ENCODE data around the gene COLGALT1. TPM values are rescaled to one million over a fixed set of nuclear protein-coding genes. Genes with fewer than 3 reads are reported as not detected.
"Not testable (repeated sequence)": the region's sequence is repeated elsewhere in the genome, so short reads cannot be mapped to it uniquely, and the experiment has no call there.

Gene COLGALT1
- total RNA-seq, 1 experiment from 2014 or later, result 25.5 TPM

GRCh38 chr19:17548145-17548544 lies 7.3 kb upstream of the COLGALT1 start:
- H3K27ac ChIP-seq (ENCODE audit: low read length), result no peak overlapping the region
- no peak overlapping the region for H2AFZ ChIP-seq (ENCODE audit: low read length)
- H3K9ac ChIP-seq (ENCODE audit: low read length), result no peak overlapping the region

GRCh38 chr19:17549085-17549740 lies 6.2 kb upstream of the COLGALT1 start:
- no peak overlapping the region for H3K9ac ChIP-seq (ENCODE audit: low read length)
- H3K36me3 ChIP-seq (ENCODE audit: insufficient read depth, low read length), result no peaks in the 10 kb centered on the region
- H3K4me3 ChIP-seq (ENCODE audit: low read length), result no peak overlapping the region
- no peaks in the 10 kb centered on the region for H3K4me1 ChIP-seq (ENCODE audit: low read length)
- no peak overlapping the region for H2AFZ ChIP-seq (ENCODE audit: low read length)
- no peaks in the 10 kb centered on the region for H3K9me2 ChIP-seq (replicated peaks; ENCODE audit: insufficient read depth, low read length)
- no peaks in the 10 kb centered on the region for H3K27me3 ChIP-seq (ENCODE audit: low read length)
- no peak for DNase-seq
- H3K27ac ChIP-seq (ENCODE audit: low read length), result no peak overlapping the region
- H3K79me2 ChIP-seq (ENCODE audit: low read length), result no peaks in the 10 kb centered on the region
- H4K20me1 ChIP-seq (ENCODE audit: insufficient read depth, low read depth, low read length), result no peaks in the 10 kb centered on the region
- no peaks in the 10 kb centered on the region for H3K9me3 ChIP-seq (ENCODE audit: low read length)
- H3K4me2 ChIP-seq (ENCODE audit: low read depth, low read length, poor library complexity, severe bottlenecking), result no peak overlapping the region

More at GRCh38 chr19:17548145-17548544, 7.3 kb upstream of the COLGALT1 start:
- H4K20me1 ChIP-seq (ENCODE audit: insufficient read depth, low read depth, low read length), result no peaks in the 10 kb centered on the region
- H3K4me1 ChIP-seq (ENCODE audit: low read length), result no peaks in the 10 kb centered on the region
- no peak overlapping the region for H3K4me3 ChIP-seq (ENCODE audit: low read length)
- H3K9me2 ChIP-seq (replicated peaks; ENCODE audit: insufficient read depth, low read length), result no peaks in the 10 kb centered on the region
- no peaks in the 10 kb centered on the region for H3K36me3 ChIP-seq (ENCODE audit: insufficient read depth, low read length)
- DNase-seq, result no peak
- H3K27me3 ChIP-seq (ENCODE audit: low read length), result no peaks in the 10 kb centered on the region
- H3K79me2 ChIP-seq (ENCODE audit: low read length), result no peaks in the 10 kb centered on the region
- no peak overlapping the region for H3K4me2 ChIP-seq (ENCODE audit: low read depth, low read length, poor library complexity, severe bottlenecking)
- no peaks in the 10 kb centered on the region for H3K9me3 ChIP-seq (ENCODE audit: low read length)

- H3K9ac ChIP-seq (ENCODE audit: low read length), result no peak overlapping the region
- no peaks in the 10 kb centered on the region for H3K9me2 ChIP-seq (replicated peaks; ENCODE audit: insufficient read depth, low read length)
- H3K79me2 ChIP-seq (ENCODE audit: low read length), result no peaks in the 10 kb centered on the region
- H3K27ac ChIP-seq (ENCODE audit: low read length), result no peak overlapping the region
- no peak overlapping the region for H3K4me2 ChIP-seq (ENCODE audit: low read depth, low read length, poor library complexity, severe bottlenecking)
- DNase-seq, result no peak
- H4K20me1 ChIP-seq (ENCODE audit: insufficient read depth, low read depth, low read length), result no peaks in the 10 kb centered on the region
- H3K27me3 ChIP-seq (ENCODE audit: low read length), result no peaks in the 10 kb centered on the region
- H3K9me3 ChIP-seq (ENCODE audit: low read length), result no peaks in the 10 kb centered on the region
- H2AFZ ChIP-seq (ENCODE audit: low read length), result no peak overlapping the region
- no peak overlapping the region for H3K4me3 ChIP-seq (ENCODE audit: low read length)
- H3K4me1 ChIP-seq (ENCODE audit: low read length), result peaks cover 4% of the 10 kb centered on the region
- no peaks in the 10 kb centered on the region for H3K36me3 ChIP-seq (ENCODE audit: insufficient read depth, low read length)
Measured at GRCh38 chr19:17550076-17550667, 5.3 kb upstream of the COLGALT1 start.

- H3K9ac ChIP-seq (ENCODE audit: low read length); H3K9me3 ChIP-seq (ENCODE audit: low read length); H4K20me1 ChIP-seq (ENCODE audit: insufficient read depth, low read depth, low read length); H3K4me2 ChIP-seq (ENCODE audit: low read depth, low read length, poor library complexity, severe bottlenecking); H3K9me2 ChIP-seq (replicated peaks; ENCODE audit: insufficient read depth, low read length); H3K27me3 ChIP-seq (ENCODE audit: low read length); DNase-seq; H3K4me3 ChIP-seq (ENCODE audit: low read length); H3K27ac ChIP-seq (ENCODE audit: low read length); H3K36me3 ChIP-seq (ENCODE audit: insufficient read depth, low read length); H2AFZ ChIP-seq (ENCODE audit: low read length): not testable (repeated sequence)
- Histone ChIP-seq H3K4me1 (ENCODE audit: low read length) (peaks cover 13% of the 10 kb centered on the region), H3K79me2 (ENCODE audit: low read length) (peaks cover 20% of the 10 kb centered on the region)
Measured at GRCh38 chr19:17552735-17553134, 2.7 kb upstream of the COLGALT1 start.

- Histone ChIP-seq H3K9ac (ENCODE audit: low read length) (no peak overlapping the region), H3K9me3 (ENCODE audit: low read length) (no peaks in the 10 kb centered on the region), H3K27ac (ENCODE audit: low read length) (no peak overlapping the region), H3K36me3 (ENCODE audit: insufficient read depth, low read length) (no peaks in the 10 kb centered on the region), H3K4me1 (ENCODE audit: low read length) (peaks cover 13% of the 10 kb centered on the region), H4K20me1 (ENCODE audit: insufficient read depth, low read depth, low read length) (no peaks in the 10 kb centered on the region), H3K79me2 (ENCODE audit: low read length) (peaks cover 20% of the 10 kb centered on the region), H2AFZ (ENCODE audit: low read length) (no peak overlapping the region), H3K9me2 (replicated peaks; ENCODE audit: insufficient read depth, low read length) (no peaks in the 10 kb centered on the region), H3K4me2 (ENCODE audit: low read depth, low read length, poor library complexity, severe bottlenecking) (no peak overlapping the region), H3K27me3 (ENCODE audit: low read length) (no peaks in the 10 kb centered on the region), H3K4me3 (ENCODE audit: low read length) (no peak overlapping the region)
- DNase-seq, result no peak
Measured at GRCh38 chr19:17553256-17553655, 2.2 kb upstream of the COLGALT1 start.

- Histone ChIP-seq H3K4me1 (ENCODE audit: low read length) (peaks cover 13% of the 10 kb centered on the region), H3K79me2 (ENCODE audit: low read length) (peaks cover 20% of the 10 kb centered on the region), H3K9me3 (ENCODE audit: low read length) (no peaks in the 10 kb centered on the region), H3K27me3 (ENCODE audit: low read length) (no peaks in the 10 kb centered on the region), H3K4me2 (ENCODE audit: low read depth, low read length, poor library complexity, severe bottlenecking) (peak overlapping the region; percentile 71), H3K9ac (ENCODE audit: low read length) (peak overlapping the region; percentile 53), H3K9me2 (replicated peaks; ENCODE audit: insufficient read depth, low read length) (no peaks in the 10 kb centered on the region), H3K4me3 (ENCODE audit: low read length) (peak overlapping the region; percentile 89; the same call in 1 of the 2 replicates), H3K27ac (ENCODE audit: low read length) (no peak overlapping the region), H4K20me1 (ENCODE audit: insufficient read depth, low read depth, low read length) (no peaks in the 10 kb centered on the region), H2AFZ (ENCODE audit: low read length) (peak overlapping the region; percentile 99), H3K36me3 (ENCODE audit: insufficient read depth, low read length) (no peaks in the 10 kb centered on the region)
- DNase-seq, result no peak
Measured at GRCh38 chr19:17554968-17555479, 425 bp upstream of the COLGALT1 start.

GRCh38 chr19:17555929-17556813 lies 722 bp downstream of the COLGALT1 start:
- peak overlapping the region; percentile 42; the same call in 1 of the 2 replicates for H2AFZ ChIP-seq (ENCODE audit: low read length)
- no peaks in the 10 kb centered on the region for H3K9me2 ChIP-seq (replicated peaks; ENCODE audit: insufficient read depth, low read length)
- H3K27me3 ChIP-seq (ENCODE audit: low read length), result no peaks in the 10 kb centered on the region
- H3K79me2 ChIP-seq (ENCODE audit: low read length), result peaks cover 20% of the 10 kb centered on the region
- no peaks in the 10 kb centered on the region for H3K36me3 ChIP-seq (ENCODE audit: insufficient read depth, low read length)
- H3K9ac ChIP-seq (ENCODE audit: low read length), result peak overlapping the region; percentile 86
- no peaks in the 10 kb centered on the region for H3K9me3 ChIP-seq (ENCODE audit: low read length)
- DNase-seq, result peak; percentile 79
- no peaks in the 10 kb centered on the region for H4K20me1 ChIP-seq (ENCODE audit: insufficient read depth, low read depth, low read length)
- peak overlapping the region; percentile 32; the same call in 1 of the 2 replicates for H3K27ac ChIP-seq (ENCODE audit: low read length)
- peak overlapping the region; percentile 89 for H3K4me3 ChIP-seq (ENCODE audit: low read length)
- H3K4me2 ChIP-seq (ENCODE audit: low read depth, low read length, poor library complexity, severe bottlenecking), result peak overlapping the region; percentile 71
- H3K4me1 ChIP-seq (ENCODE audit: low read length), result peaks cover 13% of the 10 kb centered on the region

GRCh38 chr19:17556995-17557394 lies 1.5 kb downstream of the COLGALT1 start:
- DNase-seq, result no peak
- peak overlapping the region; percentile 86 for H3K9ac ChIP-seq (ENCODE audit: low read length)
- H3K27ac ChIP-seq (ENCODE audit: low read length), result no peak overlapping the region

More at GRCh38 chr19:17556995-17557394, 1.5 kb downstream of the COLGALT1 start:
- peak overlapping the region; percentile 89 for H3K4me3 ChIP-seq (ENCODE audit: low read length)
- peaks cover 20% of the 10 kb centered on the region for H3K79me2 ChIP-seq (ENCODE audit: low read length)
- H2AFZ ChIP-seq (ENCODE audit: low read length), result no peak overlapping the region
- H3K36me3 ChIP-seq (ENCODE audit: insufficient read depth, low read length), result no peaks in the 10 kb centered on the region; the same call in 1 of the 2 replicates
- no peaks in the 10 kb centered on the region for H3K27me3 ChIP-seq (ENCODE audit: low read length)
- H3K4me1 ChIP-seq (ENCODE audit: low read length), result peaks cover 13% of the 10 kb centered on the region
- peak overlapping the region; percentile 71 for H3K4me2 ChIP-seq (ENCODE audit: low read depth, low read length, poor library complexity, severe bottlenecking)
- no peaks in the 10 kb centered on the region for H3K9me3 ChIP-seq (ENCODE audit: low read length)
- no peaks in the 10 kb centered on the region for H4K20me1 ChIP-seq (ENCODE audit: insufficient read depth, low read depth, low read length)
- H3K9me2 ChIP-seq (replicated peaks; ENCODE audit: insufficient read depth, low read length), result no peaks in the 10 kb centered on the region

All from Karpas-422 (cell line).